ENCODE measurements around the gene DGCR2. TPM values are rescaled to one million over a fixed set of nuclear protein-coding genes. Genes with fewer than 3 reads are reported as not detected.
"Not testable (repeated sequence)": the region's sequence is repeated elsewhere in the genome, so short reads cannot be mapped to it uniquely, and the experiment has no call there.

Gene DGCR2
- total RNA-seq, 8 experiments from 2014 or later = 31.2 to 53.9 (median 34.0) TPM

DNA sequence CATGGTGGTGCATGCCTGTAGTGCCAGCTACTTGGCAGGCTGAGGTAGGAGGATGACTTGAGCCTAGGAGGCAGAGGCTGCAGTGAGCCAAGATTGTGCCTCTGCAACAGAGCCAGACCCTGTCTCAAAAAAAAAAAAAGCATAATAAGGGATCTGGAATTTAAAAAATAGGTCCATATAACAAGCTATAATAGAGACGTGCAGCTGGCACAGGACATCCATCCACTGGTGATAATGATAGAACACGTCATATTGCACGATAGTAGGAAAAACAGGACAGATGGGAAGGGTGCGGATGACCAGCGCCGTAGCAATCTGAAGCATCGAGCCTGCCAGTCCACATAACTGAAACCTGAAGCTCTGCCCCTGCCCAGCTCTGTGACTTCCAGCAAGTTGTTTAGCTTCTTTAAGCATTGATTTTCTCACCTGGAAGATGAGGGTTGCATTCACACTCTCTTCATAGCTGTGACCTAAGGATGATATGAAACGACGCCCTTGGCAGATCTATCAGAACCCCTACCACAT is 125.8 kb downstream of the DGCR2 start:
- in situ Hi-C loops (cut with MboI; ENCODE audit: low pct_unique_long_range_greater_than_20kb in 2 of 9, low sequenced_read_pairs in 9 of 9, unreplicated experiment in 9 of 9) = loop anchor here in 1 of 9 experiments (25.0 kb wide), 1 partner anchor 91 kb away; no protein-coding TSS in a partner anchor
- no peak overlapping the region for H3K4me3 ChIP-seq
- WGBS, 10 experiments = 46 to 100% (median 76%) methylated on average over 1 to 9 of the region's 9 CpGs; no CpG with 5 or more reads in 3 of the 10 experiments
- no peak overlapping the region for H3K27ac ChIP-seq
- ATAC-seq (replicated peaks in 6 of 8) = no peak
- peaks cover 7 to 10% of the 10 kb centered on the region in 2 donors for H3K4me1 ChIP-seq (replicated peaks in 1 of 2)

GRCh38 chr22:18995327-18995711 is 126.9 kb downstream of the DGCR2 start:
- in situ Hi-C loops (cut with MboI; ENCODE audit: low pct_unique_long_range_greater_than_20kb in 2 of 9, low sequenced_read_pairs in 9 of 9, unreplicated experiment in 9 of 9) = loop anchor here in 1 of 9 experiments (25.0 kb wide), 1 partner anchor 92 kb away; no protein-coding TSS in a partner anchor
- WGBS, 10 experiments = 67 to 100% (median 88%) methylated on average over 1 to 4 of the region's 9 CpGs; no CpG with 5 or more reads in 4 of the 10 experiments
- Histone ChIP-seq H3K4me3 (no peak overlapping the region), H3K27ac (peak overlapping the region in 1 of 2 donors; percentile 43), H3K4me1 (replicated peaks in 1 of 2) (peaks cover 7 to 10% of the 10 kb centered on the region in 2 donors)
- no peak for ATAC-seq (replicated peaks in 6 of 8)

DNA sequence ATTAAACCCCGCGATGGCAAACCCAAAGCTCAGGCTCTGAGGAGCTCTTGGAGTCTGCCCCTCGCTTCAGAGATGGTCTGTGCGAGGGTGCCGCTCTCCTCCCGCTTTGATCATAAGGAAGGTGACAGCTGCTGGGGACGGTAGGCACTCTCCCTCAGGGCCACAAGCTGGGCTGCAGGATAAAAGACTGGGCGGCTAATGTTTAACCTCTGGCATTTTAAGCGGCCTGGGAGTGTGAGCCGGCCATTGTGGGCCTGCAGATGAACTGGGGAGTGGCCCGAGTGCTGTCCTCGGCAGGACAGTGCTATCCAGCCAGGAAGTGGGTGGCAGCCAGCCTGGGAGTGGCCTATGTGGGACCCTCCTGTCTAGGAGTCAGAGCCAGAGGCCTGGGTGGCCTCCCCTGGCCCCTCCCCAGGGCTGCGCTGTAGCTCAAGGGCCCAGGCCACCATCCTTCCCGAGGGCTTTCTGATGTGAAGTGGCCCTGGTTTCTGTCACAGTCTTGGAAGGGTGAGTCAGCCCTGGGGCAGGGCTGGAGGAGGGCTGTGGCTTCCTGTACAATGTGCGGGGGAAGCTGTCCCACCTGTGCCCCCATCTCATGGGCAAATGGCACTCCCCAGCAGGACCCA is 127.4 kb downstream of the DGCR2 start:
- WGBS, 10 experiments = 0 to 78% (median 13%) methylated on average over 1 to 10 of the region's 15 CpGs; no CpG with 5 or more reads in 3 of the 10 experiments
- H3K4me1 ChIP-seq (replicated peaks in 1 of 2) = peaks cover 7 to 10% of the 10 kb centered on the region in 2 donors
- H3K27ac ChIP-seq = peak overlapping the region in 1 of 2 donors; percentile 43
- peak; percentile 47 to 94 (median 90) for ATAC-seq (replicated peaks in 6 of 8)
- H3K4me3 ChIP-seq = no peak overlapping the region
- in situ Hi-C loops (cut with MboI; ENCODE audit: low pct_unique_long_range_greater_than_20kb in 2 of 9, low sequenced_read_pairs in 9 of 9, unreplicated experiment in 9 of 9) = loop anchor here in 1 of 9 experiments (25.0 kb wide), 1 partner anchor 92 kb away; no protein-coding TSS in a partner anchor

DNA sequence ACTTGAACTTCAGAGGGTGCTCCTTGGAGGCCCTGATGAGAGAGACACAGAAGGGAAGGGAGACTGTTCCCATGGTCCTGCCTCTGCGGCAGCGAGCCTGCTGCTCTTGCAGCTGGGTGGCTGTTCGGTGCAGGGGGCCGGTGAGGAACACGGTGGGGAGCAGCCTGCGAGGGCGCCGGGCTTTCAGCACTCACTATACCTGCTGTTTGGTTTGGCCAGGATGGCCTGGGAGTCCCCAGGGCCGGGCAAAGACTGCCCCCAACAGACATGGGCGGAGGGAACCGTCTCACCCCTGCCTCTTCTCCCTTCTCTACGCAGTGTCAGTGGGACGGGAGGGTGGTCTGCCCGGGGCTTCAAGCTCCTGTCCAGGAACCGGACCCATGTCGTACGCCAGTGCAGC is 128.2 kb downstream of the DGCR2 start:
- Histone ChIP-seq H3K4me1 (replicated peaks in 1 of 2) (peaks cover 7 to 10% of the 10 kb centered on the region in 2 donors), H3K27ac (no peak overlapping the region), H3K4me3 (no peak overlapping the region)
- WGBS, 10 experiments = 20 to 100% (median 64%) methylated on average over 1 to 16 of the region's 17 CpGs; no CpG with 5 or more reads in 5 of the 10 experiments
- in situ Hi-C loops (cut with MboI; ENCODE audit: low pct_unique_long_range_greater_than_20kb in 2 of 9, low sequenced_read_pairs in 9 of 9, unreplicated experiment in 9 of 9) = loop anchor here in 1 of 9 experiments (25.0 kb wide), 1 partner anchor 93 kb away; no protein-coding TSS in a partner anchor
- no peak for ATAC-seq (replicated peaks in 6 of 8)

GRCh38 chr22:18992543-18993198 is 129.5 kb downstream of the DGCR2 start:
- no peak overlapping the region for H3K4me3 ChIP-seq
- H3K4me1 ChIP-seq (replicated peaks in 1 of 2) = peaks cover 7 to 10% of the 10 kb centered on the region in 2 donors
- no peak for ATAC-seq (replicated peaks in 6 of 8)
- in situ Hi-C loops (cut with MboI; ENCODE audit: low pct_unique_long_range_greater_than_20kb in 2 of 9, low sequenced_read_pairs in 9 of 9, unreplicated experiment in 9 of 9) = loop anchor here in 1 of 9 experiments (25.0 kb wide), 1 partner anchor 95 kb away; no protein-coding TSS in a partner anchor
- 49 to 100% (median 92%) methylated on average over 1 to 6 of the region's 10 CpGs; no CpG with 5 or more reads in 3 of the 10 experiments for WGBS, 10 experiments
- H3K27ac ChIP-seq = no peak overlapping the region

DNA sequence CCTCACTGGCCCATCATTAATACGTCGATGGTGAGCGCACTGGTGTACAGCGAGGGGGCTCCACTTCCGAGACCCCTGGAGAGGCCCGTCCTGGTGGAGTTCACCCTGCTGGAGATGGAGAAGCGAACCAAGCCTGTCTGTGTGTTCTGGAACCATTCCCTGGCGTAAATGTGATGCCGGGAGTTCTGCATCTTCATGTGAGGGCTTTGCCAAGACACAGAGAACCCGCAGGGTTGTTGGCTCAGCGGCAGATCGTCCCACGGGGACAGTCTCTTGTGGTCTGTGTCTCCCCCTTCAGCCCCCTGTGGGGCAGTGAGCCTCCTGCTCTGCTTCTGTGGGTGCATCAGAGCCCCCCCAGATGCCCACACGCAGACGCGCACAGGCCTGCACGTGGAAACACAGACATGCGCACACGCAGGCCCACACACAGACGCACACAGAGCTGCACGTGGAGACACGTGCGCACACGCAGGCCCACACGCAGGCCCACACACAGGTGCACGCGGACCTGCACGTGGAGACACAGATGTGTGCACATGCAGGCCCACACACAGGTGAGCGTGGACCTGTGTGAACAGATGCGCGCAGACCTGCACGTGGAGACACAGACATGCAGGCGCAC is 130.3 kb downstream of the DGCR2 start:
- WGBS, 10 experiments = 0 to 100% (median 95%) methylated on average over 1 to 16 of the region's 33 CpGs; no CpG with 5 or more reads in 2 of the 10 experiments
- no peak for ATAC-seq (replicated peaks in 6 of 8)
- Histone ChIP-seq H3K27ac (no peak overlapping the region), H3K4me3 (no peak overlapping the region), H3K4me1 (replicated peaks in 1 of 2) (peaks cover 7 to 10% of the 10 kb centered on the region in 2 donors)
- in situ Hi-C loops (cut with MboI; ENCODE audit: low pct_unique_long_range_greater_than_20kb in 2 of 9, low sequenced_read_pairs in 9 of 9, unreplicated experiment in 9 of 9) = loop anchor here in 1 of 9 experiments (25.0 kb wide), 1 partner anchor 95 kb away; no protein-coding TSS in a partner anchor

- Histone ChIP-seq H3K4me3 (no peak overlapping the region), H3K4me1 (replicated peaks in 1 of 2) (peaks cover 7 to 10% of the 10 kb centered on the region in 2 donors), H3K27ac (no peak overlapping the region)
- WGBS, 10 experiments = 70 to 100% methylated on average over 1 to 2 of the region's 7 CpGs; no CpG with 5 or more reads in 8 of the 10 experiments
- in situ Hi-C loops (cut with MboI; ENCODE audit: low pct_unique_long_range_greater_than_20kb in 2 of 9, low sequenced_read_pairs in 9 of 9, unreplicated experiment in 9 of 9) = loop anchor here in 1 of 9 experiments (25.0 kb wide), 1 partner anchor 96 kb away; no protein-coding TSS in a partner anchor
- no peak for ATAC-seq (replicated peaks in 6 of 8)
Observed at GRCh38 chr22:18991138-18991432, 131.1 kb downstream of the DGCR2 start.

- no peak overlapping the region for H3K27ac ChIP-seq
- 61 to 93% (median 82%) methylated on average over 1 to 14 of the region's 23 CpGs; no CpG with 5 or more reads in 4 of the 10 experiments for WGBS, 10 experiments
- H3K4me1 ChIP-seq (replicated peaks in 1 of 2) = peaks cover 7 to 10% of the 10 kb centered on the region in 2 donors
- in situ Hi-C loops (cut with MboI; ENCODE audit: low pct_unique_long_range_greater_than_20kb in 2 of 9, low sequenced_read_pairs in 9 of 9, unreplicated experiment in 9 of 9) = loop anchor here in 1 of 9 experiments (25.0 kb wide), 1 partner anchor 97 kb away; no protein-coding TSS in a partner anchor
- no peak overlapping the region for H3K4me3 ChIP-seq
- ATAC-seq (replicated peaks in 6 of 8) = no peak
Observed at GRCh38 chr22:18990355-18991137, 131.7 kb downstream of the DGCR2 start.

GRCh38 chr22:18988958-18989357 is 133.3 kb downstream of the DGCR2 start:
- in situ Hi-C loops (cut with MboI; ENCODE audit: low pct_unique_long_range_greater_than_20kb in 2 of 9, low sequenced_read_pairs in 9 of 9, unreplicated experiment in 9 of 9) = loop anchor here in 1 of 9 experiments (25.0 kb wide), 1 partner anchor 98 kb away; no protein-coding TSS in a partner anchor
- 20 to 100% (median 100%) methylated on average over 1 to 4 of the region's 4 CpGs; no CpG with 5 or more reads in 3 of the 10 experiments for WGBS, 10 experiments
- Histone ChIP-seq H3K4me3 (no peak overlapping the region), H3K27ac (no peak overlapping the region), H3K4me1 (replicated peaks in 1 of 2) (no peaks in the 10 kb centered on the region)
- no peak for ATAC-seq (replicated peaks in 6 of 8)

- peak in 2 of 8 experiments; percentile 18 to 46 for ATAC-seq (replicated peaks in 6 of 8)
- Histone ChIP-seq H3K27ac (no peak overlapping the region), H3K4me1 (replicated peaks in 1 of 2) (no peaks in the 10 kb centered on the region), H3K4me3 (no peak overlapping the region)
- in situ Hi-C loops (cut with MboI; ENCODE audit: low pct_unique_long_range_greater_than_20kb in 2 of 9, low sequenced_read_pairs in 9 of 9, unreplicated experiment in 9 of 9) = loop anchor here in 1 of 9 experiments (25.0 kb wide), 1 partner anchor 100 kb away; no protein-coding TSS in a partner anchor
- WGBS, 10 experiments = 24 to 50% (median 43%) methylated on average over 4 to 10 of the region's 13 CpGs; no CpG with 5 or more reads in 3 of the 10 experiments
Observed at GRCh38 chr22:18987765-18988164, 134.4 kb downstream of the DGCR2 start.

GRCh38 chr22:18987114-18987513 is 135.1 kb downstream of the DGCR2 start:
- not testable (repeated sequence) for H3K27ac ChIP-seq; H3K4me1 ChIP-seq (replicated peaks in 1 of 2); H3K4me3 ChIP-seq; ATAC-seq (replicated peaks in 6 of 8)
- in situ Hi-C loops (cut with MboI; ENCODE audit: low pct_unique_long_range_greater_than_20kb in 2 of 9, low sequenced_read_pairs in 9 of 9, unreplicated experiment in 9 of 9) = loop anchor here in 1 of 9 experiments (25.0 kb wide), 1 partner anchor 100 kb away; no protein-coding TSS in a partner anchor
- WGBS, 10 experiments = 37 to 100% (median 74%) methylated on average over 1 to 4 of the region's 5 CpGs; no CpG with 5 or more reads in 2 of the 10 experiments

Data from motor neuron (in vitro differentiated cells).